IMR-90 (cell line): ENCODE results near the gene GNE. TPM values are rescaled to one million over a fixed set of nuclear protein-coding genes. Genes with fewer than 3 reads are reported as not detected.
"Not testable (repeated sequence)": the region's sequence is repeated elsewhere in the genome, so short reads cannot be mapped to it uniquely, and the experiment has no call there.

Experiments used
- ATAC-seq: fragments of 200-7000 bp; cut with Tn5 transposase; 2 replicates; pipeline ENCODE4 v1.9.1; 2020; ENCODE audit warnings: low read depth, mild to moderate bottlenecking, moderate library complexity
- BruUV-seq: library from RNA; stranded (reverse); fragments of 400-500 nt; replicated peaks from 2 replicates; lab custom pipeline; 2021; lab: Mats Ljungman, UMichigan
- CTCF ChIA-PET: fragments of 300-600 bp; formaldehyde crosslinking; extraction: SDS; loops from one replicate; lab custom pipeline; 2021; ENCODE audit warnings: antibody characterized with exemption; lab: Yijun Ruan, JAX
- POLR2A ChIA-PET: fragments of 300-600 bp; sonication (Branson Sonifier 250); formaldehyde crosslinking; loops from one replicate; lab custom pipeline; 2022; ENCODE audit warnings: antibody characterized with exemption; ENCODE audit not compliant: unreplicated experiment; lab: Charles Lee
- DNase-seq: peaks from one replicate; pipeline ENCODE4 v3.0.0; 2013
- H2AFZ ChIP-seq: replicated peaks from 2 replicates; pipeline ENCODE3; 2013; ENCODE audit warnings: low read length, mild to moderate bottlenecking; ENCODE audit not compliant: poor library complexity
- H2AK5ac ChIP-seq: 2 replicates; pipeline ENCODE4 v1.6.1; 2013; ENCODE audit warnings: low read depth, low read length, inconsistent platforms
- H2AK9ac ChIP-seq: replicated peaks from 2 replicates; pipeline ENCODE3; 2013; ENCODE audit warnings: mild to moderate bottlenecking, low read depth, low read length, moderate library complexity; ENCODE audit not compliant: poor library complexity
- H2BK120ac ChIP-seq: 2 replicates; pipeline ENCODE4 v1.6.1; 2013; ENCODE audit warnings: low read depth, low read length, inconsistent platforms
- H2BK15ac ChIP-seq: 3 replicates; pipeline ENCODE4 v1.6.1; 2013; ENCODE audit warnings: low read depth, low read length, inconsistent platforms
- H2BK20ac ChIP-seq: 2 replicates; pipeline ENCODE4 v1.6.1; 2013; ENCODE audit warnings: low read depth, mild to moderate bottlenecking, inconsistent platforms, low read length, moderate library complexity
- H2BK5ac ChIP-seq: 2 replicates; pipeline ENCODE4 v1.6.1; 2013; ENCODE audit warnings: mild to moderate bottlenecking, low read depth, low read length, inconsistent platforms; ENCODE audit not compliant: poor library complexity, severe bottlenecking
- H3K14ac ChIP-seq: replicated peaks from 2 replicates; pipeline ENCODE4 v1.6.1; 2013; ENCODE audit warnings: low read depth, low read length, inconsistent platforms
- H3K18ac ChIP-seq: 2 replicates; pipeline ENCODE4 v1.6.1; 2013; ENCODE audit warnings: low read depth, low read length, control low read depth
- H3K23ac ChIP-seq: 2 replicates; pipeline ENCODE4 v1.6.1; 2013; ENCODE audit warnings: low read depth, low read length, inconsistent platforms
- H3K27ac ChIP-seq: 2 replicates; pipeline ENCODE4 v1.5.1; 2013; ENCODE audit warnings: mild to moderate bottlenecking, control low read depth, low read length; ENCODE audit not compliant: insufficient read depth
- H3K27me3 ChIP-seq: 2 replicates; pipeline ENCODE4 v1.6.1; 2013; ENCODE audit warnings: low read length; ENCODE audit not compliant: control insufficient read depth, insufficient read depth
- H3K36me3 ChIP-seq: 2 replicates; pipeline ENCODE4 v1.6.1; 2013; ENCODE audit warnings: low read length, mixed read lengths; ENCODE audit not compliant: control insufficient read depth, insufficient read depth
- H3K4ac ChIP-seq: 2 replicates; pipeline ENCODE4 v1.6.1; 2013; ENCODE audit warnings: low read depth, low read length, inconsistent platforms
- H3K4me1 ChIP-seq: 2 replicates; pipeline ENCODE4 v1.6.1; 2013; ENCODE audit warnings: low read length, mixed read lengths; ENCODE audit not compliant: control insufficient read depth, insufficient read depth
- H3K4me2 ChIP-seq: 2 replicates; pipeline ENCODE4 v1.6.1; 2013; ENCODE audit warnings: low read depth, mild to moderate bottlenecking, control low read depth, low read length, moderate library complexity
- H3K4me3 ChIP-seq: 2 replicates; pipeline ENCODE4 v1.5.1; 2013; ENCODE audit warnings: low read depth, mild to moderate bottlenecking, control low read depth, low read length, moderate library complexity; ENCODE audit not compliant: insufficient read depth
- H3K56ac ChIP-seq: 2 replicates; pipeline ENCODE4 v1.6.1; 2013; ENCODE audit warnings: low read length, inconsistent platforms; ENCODE audit not compliant: insufficient read depth; ENCODE audit errors: extremely low read depth
- H3K79me1 ChIP-seq, 2 experiments: 2 replicates each; pipeline ENCODE4 v1.6.1; 2013; ENCODE audit warnings: low read length in 2 of 2, inconsistent platforms in 1 of 2, low read depth in 1 of 2
- H3K9ac ChIP-seq: 2 replicates; pipeline ENCODE4 v1.6.1; 2013; ENCODE audit warnings: low read depth, low read length, control low read depth
- H3K9me1 ChIP-seq: 2 replicates; pipeline ENCODE4 v1.6.1; 2013; ENCODE audit warnings: low read length, inconsistent platforms; ENCODE audit not compliant: insufficient read depth
- H3K9me3 ChIP-seq: 2 replicates; pipeline ENCODE4 v1.6.1; 2013; ENCODE audit warnings: low read length; ENCODE audit not compliant: control insufficient read depth, insufficient read depth
- H4K20me1 ChIP-seq: 2 replicates; pipeline ENCODE4 v1.6.1; 2013; ENCODE audit warnings: low read length, inconsistent platforms; ENCODE audit not compliant: insufficient read depth
- H4K5ac ChIP-seq: 2 replicates; pipeline ENCODE4 v1.6.1; 2013; ENCODE audit warnings: mild to moderate bottlenecking, low read depth, low read length, control low read depth
- H4K8ac ChIP-seq, 2 experiments: 2 replicates each; pipeline ENCODE4 v1.6.1; 2013; ENCODE audit warnings: low read depth in 2 of 2, low read length in 2 of 2, control low read depth in 1 of 2, inconsistent platforms in 1 of 2
- H4K91ac ChIP-seq: 2 replicates; pipeline ENCODE4 v1.6.1; 2013; ENCODE audit warnings: low read depth, low read length, inconsistent platforms; ENCODE audit not compliant: insufficient read depth
- RAD21 ChIP-seq: IDR thresholded peaks from 2 replicates; pipeline ENCODE4 v1.6.1; 2012; ENCODE audit warnings: low read length, improper control_type of control experiment
- SMC3 ChIP-seq: fragments of 150-350 bp; IDR thresholded peaks from 2 replicates; pipeline ENCODE4 v1.6.1; 2016; ENCODE audit warnings: low read depth, mild to moderate bottlenecking, antibody characterized with exemption, low read length, moderate library complexity
- WGBS, 2 experiments: methylation state at CpG; one replicate each; pipeline versions ENCODE4 v1.1.5 to v1.1.7; 2013; ENCODE audit warnings: missing lambda C conversion rate in 2 of 2; ENCODE audit not compliant: insufficient read length in 1 of 2; ENCODE audit errors: extremely low coverage in 2 of 2; 5-methylcytosine and 5-hydroxymethylcytosine counted together
- dilution Hi-C: fragments of 300-500 bp; cut with HindIII; formaldehyde crosslinking; loops from one replicate; pipeline ENCODE4 v1.14.3; 2018; ENCODE audit warnings: low sequenced_read_pairs; ENCODE audit not compliant: unreplicated experiment
- in situ Hi-C: fragments of 300-500 bp; cut with MboI; formaldehyde crosslinking; loops from 3 replicates; pipeline ENCODE4 v1.14.3; 2019; ENCODE audit warnings: low sequenced_read_pairs, inconsistent platforms, mixed read lengths
- intact Hi-C: fragments of 100-400 bp; cut with micrococcal nuclease; formaldehyde crosslinking; loops from 2 replicates; pipeline ENCODE4 v1.10.0; 2022
- polyA plus RNA-seq, 3 experiments: library from polyadenylated mRNA; depleted of rRNA; stranded (reverse); fragments of >200 nt; gene quantifications; 2 replicates each; pipeline ENCODE4 v1.2.3, GENCODE V29; 2012; ENCODE audit warnings: low replicate concordance in 1 of 3
- total RNA-seq: library from RNA; depleted of rRNA; stranded (reverse); fragments of >200 nt; gene quantifications from 2 replicates; pipeline ENCODE4 v1.2.3, GENCODE V29; 2012
- TF ChIP-seq, protein P1 (sequence below): conservative IDR thresholded peaks from 2 replicates; pipeline ENCODE4 v1.5.1; 2012; ENCODE audit warnings: mild to moderate bottlenecking, low read depth, low read length, improper control_type of control experiment

GNE gene
- total and polyA plus RNA-seq, 2 of the 4 experiments (the other 2 are of a cell fraction): 11.7 to 34.1 TPM

DNA sequence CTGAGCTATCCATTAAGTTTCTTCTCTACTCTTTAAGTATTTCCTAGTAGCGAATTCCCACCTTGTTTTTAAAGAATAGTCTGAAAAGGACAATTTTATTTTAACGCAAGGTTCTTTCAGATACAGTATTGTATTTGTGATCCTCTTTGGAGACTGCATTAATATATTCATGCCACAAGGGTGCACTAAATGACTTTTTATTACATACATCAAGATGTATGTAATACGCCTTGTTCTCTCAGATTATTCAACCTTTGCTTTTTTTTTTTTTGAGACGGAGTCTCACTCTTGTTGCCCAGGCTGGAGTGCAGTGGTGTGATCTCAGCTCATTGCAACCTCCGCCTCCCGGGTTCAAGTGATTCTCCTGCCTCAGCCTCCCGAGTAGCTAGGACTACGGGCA is 10.2 kb downstream of the GNE start:
- H3K23ac ChIP-seq, H2BK5ac ChIP-seq, H3K4ac ChIP-seq, H2BK15ac ChIP-seq, H4K8ac ChIP-seq, H3K14ac ChIP-seq, H2BK120ac ChIP-seq, H2BK20ac ChIP-seq, H3K27me3 ChIP-seq, H2AK9ac ChIP-seq, H3K27ac ChIP-seq, H3K18ac ChIP-seq, dilution Hi-C loops, H3K9me3 ChIP-seq, H3K56ac ChIP-seq, H4K91ac ChIP-seq, H3K4me3 ChIP-seq, H2AFZ ChIP-seq, H3K9me1 ChIP-seq, BruUV-seq, H4K5ac ChIP-seq, H2AK5ac ChIP-seq, H3K4me2 ChIP-seq, H3K9ac ChIP-seq, H3K4me1 ChIP-seq: not testable (repeated sequence)
- DNase-seq (peak; percentile 55), ATAC-seq (peak; percentile 75)
- Histone ChIP-seq H3K79me1 (peaks cover 27 to 51% of the 10 kb centered on the region in 2 experiments), H4K20me1 (peaks cover 23% of the 10 kb centered on the region), H3K36me3 (peaks cover 11% of the 10 kb centered on the region)
- peak; percentile 47 for TF ChIP-seq SMC3
- TF ChIP-seq, protein P1, sequence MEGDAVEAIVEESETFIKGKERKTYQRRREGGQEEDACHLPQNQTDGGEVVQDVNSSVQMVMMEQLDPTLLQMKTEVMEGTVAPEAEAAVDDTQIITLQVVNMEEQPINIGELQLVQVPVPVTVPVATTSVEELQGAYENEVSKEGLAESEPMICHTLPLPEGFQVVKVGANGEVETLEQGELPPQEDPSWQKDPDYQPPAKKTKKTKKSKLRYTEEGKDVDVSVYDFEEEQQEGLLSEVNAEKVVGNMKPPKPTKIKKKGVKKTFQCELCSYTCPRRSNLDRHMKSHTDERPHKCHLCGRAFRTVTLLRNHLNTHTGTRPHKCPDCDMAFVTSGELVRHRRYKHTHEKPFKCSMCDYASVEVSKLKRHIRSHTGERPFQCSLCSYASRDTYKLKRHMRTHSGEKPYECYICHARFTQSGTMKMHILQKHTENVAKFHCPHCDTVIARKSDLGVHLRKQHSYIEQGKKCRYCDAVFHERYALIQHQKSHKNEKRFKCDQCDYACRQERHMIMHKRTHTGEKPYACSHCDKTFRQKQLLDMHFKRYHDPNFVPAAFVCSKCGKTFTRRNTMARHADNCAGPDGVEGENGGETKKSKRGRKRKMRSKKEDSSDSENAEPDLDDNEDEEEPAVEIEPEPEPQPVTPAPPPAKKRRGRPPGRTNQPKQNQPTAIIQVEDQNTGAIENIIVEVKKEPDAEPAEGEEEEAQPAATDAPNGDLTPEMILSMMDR: peak; percentile 47
- peak; percentile 54 for TF ChIP-seq RAD21
- POLR2A ChIA-PET: interaction anchor here (0.6 kb wide), 1 partner anchor 191 kb away, joined by 4 read pairs; no protein-coding TSS in a partner anchor
- in situ Hi-C loops: loop anchor here (5.0 kb wide), 1 partner anchor 79 kb away; no protein-coding TSS in a partner anchor
- CTCF ChIA-PET: interaction anchor here (0.7 to 3.3 kb wide), 2 partner anchors 80 to 1971 kb away, joined by 3 to 12 read pairs; no protein-coding TSS in a partner anchor
- no CpG with 5 or more reads among the region's 8 CpGs for WGBS, 2 experiments
- intact Hi-C loops: loop anchor here (1.0 to 2.0 kb wide), 2 partner anchors 80 to 153 kb away; partner anchors contain the start of gene RNF38
